ENCODE data around the gene C11orf98.

GRCh38 chr11:62654297-62654696, 10.7 kb downstream of the C11orf98 start:
- TF ChIP-seq CTCF (IDR thresholded peaks at IDR 0.05), result no peak
- TF ChIP-seq POLR2A (IDR thresholded peaks at IDR 0.05), result no peak

Measured in Peyer's patch (tissue), 4 donors.